ENCODE measurements around the gene PTHLH. TPM values are rescaled to one million over a fixed set of nuclear protein-coding genes. Genes with fewer than 3 reads are reported as not detected.

The PTHLH gene
- total and polyA plus RNA-seq, 8 donors: 0.76 to 4.8 (median 3.6) TPM

DNA sequence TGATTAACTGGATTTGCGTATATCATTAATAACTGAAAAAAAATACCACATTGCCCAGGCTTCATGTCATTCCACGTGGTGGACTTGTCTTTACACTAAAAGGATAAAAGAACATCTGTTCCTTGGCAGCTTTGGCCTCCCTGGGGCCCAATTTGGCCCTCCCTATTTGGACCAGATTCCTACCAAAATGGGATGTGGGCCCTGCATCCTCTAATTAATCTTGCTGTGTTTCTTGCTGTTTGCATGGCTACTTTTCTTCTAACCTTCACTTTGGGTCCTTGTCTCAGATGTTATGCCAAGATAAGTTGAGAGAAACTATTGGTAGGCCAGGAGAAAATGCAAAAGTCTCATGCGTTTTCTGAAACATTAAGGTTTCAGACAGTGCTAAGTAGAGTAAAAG is 57.5 kb downstream of the PTHLH start:
- no peaks in the 10 kb centered on the region for H3K27me3 ChIP-seq
- no peak overlapping the region for H3K27ac ChIP-seq
- no peaks in the 10 kb centered on the region for H3K9me3 ChIP-seq
- no peak for ATAC-seq
- no peak overlapping the region for H3K4me3 ChIP-seq
- H3K4me1 ChIP-seq: no peaks in the 10 kb centered on the region
- H3K36me3 ChIP-seq: no peaks in the 10 kb centered on the region
- intact Hi-C loops (cut with DNase I): no loop called here
- DNase-seq: no peak
- TF ChIP-seq, protein P1, sequence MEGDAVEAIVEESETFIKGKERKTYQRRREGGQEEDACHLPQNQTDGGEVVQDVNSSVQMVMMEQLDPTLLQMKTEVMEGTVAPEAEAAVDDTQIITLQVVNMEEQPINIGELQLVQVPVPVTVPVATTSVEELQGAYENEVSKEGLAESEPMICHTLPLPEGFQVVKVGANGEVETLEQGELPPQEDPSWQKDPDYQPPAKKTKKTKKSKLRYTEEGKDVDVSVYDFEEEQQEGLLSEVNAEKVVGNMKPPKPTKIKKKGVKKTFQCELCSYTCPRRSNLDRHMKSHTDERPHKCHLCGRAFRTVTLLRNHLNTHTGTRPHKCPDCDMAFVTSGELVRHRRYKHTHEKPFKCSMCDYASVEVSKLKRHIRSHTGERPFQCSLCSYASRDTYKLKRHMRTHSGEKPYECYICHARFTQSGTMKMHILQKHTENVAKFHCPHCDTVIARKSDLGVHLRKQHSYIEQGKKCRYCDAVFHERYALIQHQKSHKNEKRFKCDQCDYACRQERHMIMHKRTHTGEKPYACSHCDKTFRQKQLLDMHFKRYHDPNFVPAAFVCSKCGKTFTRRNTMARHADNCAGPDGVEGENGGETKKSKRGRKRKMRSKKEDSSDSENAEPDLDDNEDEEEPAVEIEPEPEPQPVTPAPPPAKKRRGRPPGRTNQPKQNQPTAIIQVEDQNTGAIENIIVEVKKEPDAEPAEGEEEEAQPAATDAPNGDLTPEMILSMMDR (IDR thresholded peaks at IDR 0.05): no peak

DNA sequence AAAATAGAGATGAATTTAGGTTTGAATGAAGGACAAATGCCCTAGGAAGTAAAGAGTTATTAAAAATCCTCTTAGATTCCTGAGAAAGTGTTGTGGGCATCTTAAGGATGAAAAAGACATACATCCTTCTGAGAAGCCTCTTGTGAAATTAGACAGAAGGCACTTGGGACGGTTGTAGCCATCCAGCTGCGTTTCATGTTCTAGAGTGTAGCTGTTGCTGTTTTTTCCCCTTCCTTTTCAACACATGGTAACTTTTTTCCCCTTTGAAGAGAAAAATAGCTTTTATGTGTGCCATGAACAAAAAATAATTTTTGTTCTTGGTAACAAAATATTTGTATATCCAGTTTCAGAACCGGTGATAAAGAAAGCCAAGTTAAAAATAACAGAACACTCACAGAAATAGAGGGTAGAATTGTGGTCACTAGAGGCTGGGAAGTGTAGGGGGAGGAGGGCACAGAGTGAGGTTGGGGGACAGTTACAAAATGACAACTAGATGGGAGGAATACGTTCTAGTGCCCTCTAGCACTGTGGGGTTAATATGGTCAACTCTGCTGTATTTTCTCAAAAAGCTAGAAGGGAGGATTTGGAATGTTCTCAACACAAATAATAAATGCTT is 58.4 kb downstream of the PTHLH start:
- TF ChIP-seq, protein P1 (IDR thresholded peaks at IDR 0.05): no peak
- H3K9me3 ChIP-seq: no peaks in the 10 kb centered on the region
- no peak overlapping the region for H3K4me3 ChIP-seq
- no peaks in the 10 kb centered on the region for H3K4me1 ChIP-seq
- H3K27me3 ChIP-seq: no peaks in the 10 kb centered on the region
- ATAC-seq (no peak), DNase-seq (no peak)
- H3K27ac ChIP-seq: no peak overlapping the region
- intact Hi-C loops (cut with DNase I): no loop called here
- H3K36me3 ChIP-seq: no peaks in the 10 kb centered on the region

DNA sequence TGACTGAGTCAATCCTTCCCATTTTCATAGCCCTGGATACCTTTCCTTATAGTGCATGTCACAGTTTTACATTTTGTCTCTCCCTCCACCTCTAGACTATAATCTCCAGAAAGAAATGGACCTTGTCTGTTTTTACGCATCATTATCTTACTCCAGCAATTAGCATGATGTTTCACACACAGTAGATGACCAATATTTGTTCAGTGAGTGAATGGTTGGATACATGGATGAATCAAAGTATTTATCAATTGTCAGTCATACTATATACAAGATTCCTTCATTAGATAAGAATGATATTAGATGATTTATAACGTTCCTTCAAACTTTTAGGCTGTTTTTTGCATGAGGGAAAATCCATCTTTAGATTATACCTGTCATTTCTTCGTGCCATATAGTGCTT is 61.1 kb downstream of the PTHLH start:
- ATAC-seq (no peak), DNase-seq (no peak)
- Histone ChIP-seq H3K27ac (no peak overlapping the region), H3K36me3 (no peaks in the 10 kb centered on the region), H3K27me3 (no peaks in the 10 kb centered on the region), H3K4me1 (no peaks in the 10 kb centered on the region), H3K4me3 (no peak overlapping the region), H3K9me3 (no peaks in the 10 kb centered on the region)
- intact Hi-C loops (cut with DNase I): no loop called here
- TF ChIP-seq, protein P1 (IDR thresholded peaks at IDR 0.05): no peak

Other genes with a start within 250 kb of the PTHLH start
- 10 to 100 TPM; 21.2 to 25.3 TPM for gene KLHL42, start 192.5 kb downstream of the PTHLH start, total RNA-seq
- 10 to 100 TPM; 33.4 to 39.9 (median 35.4) TPM for gene KLHL42, start 192.5 kb downstream of the PTHLH start, polyA plus RNA-seq (ENCODE audit: insufficient read length in 6 of 6)
- gene MANSC4, start 192.5 kb downstream of the PTHLH start, total RNA-seq: not detected
- under 1 TPM; 0.15 to 0.58 (median 0.37) TPM for gene MANSC4, start 192.5 kb downstream of the PTHLH start, polyA plus RNA-seq (ENCODE audit: insufficient read length in 6 of 6)
- gene CCDC91, start 217.7 kb upstream of the PTHLH start, total RNA-seq: 10 to 100 TPM; 18.5 to 22.0 TPM
- gene CCDC91, start 217.7 kb upstream of the PTHLH start, polyA plus RNA-seq (ENCODE audit: insufficient read length in 6 of 6): 10 to 100 TPM; 25.3 to 30.0 (median 27.4) TPM

Measured in left lung (tissue), 10 donors.